ENCODE results near the gene PRSS53.

PRSS53 gene

DNA sequence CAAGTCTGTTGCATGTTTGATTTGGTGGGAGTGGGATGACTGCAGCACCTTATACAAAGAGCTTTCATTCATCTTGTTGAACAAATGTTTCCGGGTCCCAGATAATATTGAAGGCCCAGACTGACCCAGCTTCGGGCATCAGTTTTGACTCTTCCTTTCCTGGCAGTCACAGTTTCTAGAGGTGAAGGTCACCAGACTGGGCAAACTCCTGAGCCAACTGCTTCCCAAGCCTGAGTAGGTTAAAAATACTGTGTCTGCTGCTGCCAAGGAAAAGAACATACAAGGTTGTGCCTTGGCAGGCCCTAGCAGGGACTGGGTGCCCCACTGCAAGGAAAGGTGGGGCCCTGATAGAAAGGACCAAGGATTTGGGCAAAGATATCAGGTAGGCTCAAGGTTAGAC, 24.0 kb upstream of the PRSS53 start:
- DNase-seq = no peak
- Histone ChIP-seq H3K36me3 (replicated peaks) (peaks cover 31% of the 10 kb centered on the region), H3K4me3 (ENCODE audit: low read depth, low read length) (no peak overlapping the region), H3K27me3 (replicated peaks) (no peaks in the 10 kb centered on the region), H3K27ac (no peak overlapping the region)
- no peak for TF ChIP-seq CTCF (IDR thresholded peaks at IDR 0.05; ENCODE audit: low read depth, low read length, missing control alignments)
- in situ Hi-C loops (cut with HindIII; ENCODE audit: low pct_ligation_motif_present, low sequenced_read_pairs) = no loop called here

GRCh38 chr16:31111881-31112466, 23.2 kb upstream of the PRSS53 start:
- in situ Hi-C loops (cut with HindIII; ENCODE audit: low pct_ligation_motif_present, low sequenced_read_pairs) = no loop called here
- Histone ChIP-seq H3K27ac (no peak overlapping the region), H3K27me3 (replicated peaks) (no peaks in the 10 kb centered on the region), H3K4me3 (ENCODE audit: low read depth, low read length) (no peak overlapping the region), H3K36me3 (replicated peaks) (peaks cover 31% of the 10 kb centered on the region)
- no peak for TF ChIP-seq CTCF (IDR thresholded peaks at IDR 0.05; ENCODE audit: low read depth, low read length, missing control alignments)
- no peak for DNase-seq

DNA sequence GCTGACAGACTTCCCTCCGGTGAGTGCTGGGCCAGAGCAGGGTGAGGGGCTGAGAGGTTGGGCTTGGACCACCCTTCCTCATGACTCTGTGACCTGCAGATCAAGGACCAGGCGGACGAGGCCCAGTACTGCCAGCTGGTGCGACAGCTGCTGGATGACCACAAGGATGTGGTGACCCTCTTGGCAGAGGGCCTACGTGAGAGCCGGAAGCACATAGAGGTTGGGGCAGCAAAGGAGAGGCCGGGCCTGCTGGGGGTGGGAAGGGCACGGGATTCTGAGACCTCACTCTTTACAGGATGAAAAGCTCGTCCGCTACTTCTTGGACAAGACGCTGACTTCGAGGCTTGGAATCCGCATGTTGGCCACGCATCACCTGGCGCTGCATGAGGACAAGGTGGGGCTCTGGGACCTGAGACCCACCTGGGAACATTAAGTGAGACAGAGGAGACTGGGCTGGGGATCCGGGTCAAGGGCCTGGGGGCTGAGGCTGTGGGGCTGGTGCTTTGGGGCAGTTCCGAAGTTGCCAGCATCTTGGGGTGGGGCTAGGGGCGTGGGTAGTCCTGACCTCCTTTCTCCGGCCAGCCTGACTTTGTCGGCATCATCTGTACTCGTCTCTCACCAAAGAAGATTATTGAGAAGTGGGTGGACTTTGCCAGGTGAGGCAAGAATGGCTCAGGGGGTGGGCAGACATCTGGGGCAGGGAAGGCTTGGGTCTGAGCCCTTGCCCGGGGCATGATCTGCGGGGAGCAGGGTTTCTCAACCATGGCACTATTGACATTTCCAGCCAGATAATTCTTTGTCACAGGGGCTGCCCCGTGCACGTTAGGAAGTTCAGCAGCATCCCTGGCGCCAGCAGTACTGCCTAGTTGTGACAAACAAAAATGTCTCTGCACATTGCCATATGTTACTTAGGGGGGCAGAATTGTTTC, 21.6 kb upstream of the PRSS53 start:
- in situ Hi-C loops (cut with HindIII; ENCODE audit: low pct_ligation_motif_present, low sequenced_read_pairs) = no loop called here
- Histone ChIP-seq H3K27me3 (replicated peaks) (no peaks in the 10 kb centered on the region), H3K27ac (no peak overlapping the region), H3K4me3 (ENCODE audit: low read depth, low read length) (no peak overlapping the region), H3K36me3 (replicated peaks) (peaks cover 31% of the 10 kb centered on the region)
- TF ChIP-seq CTCF (IDR thresholded peaks at IDR 0.05; ENCODE audit: low read depth, low read length, missing control alignments) = no peak
- no peak for DNase-seq

DNA sequence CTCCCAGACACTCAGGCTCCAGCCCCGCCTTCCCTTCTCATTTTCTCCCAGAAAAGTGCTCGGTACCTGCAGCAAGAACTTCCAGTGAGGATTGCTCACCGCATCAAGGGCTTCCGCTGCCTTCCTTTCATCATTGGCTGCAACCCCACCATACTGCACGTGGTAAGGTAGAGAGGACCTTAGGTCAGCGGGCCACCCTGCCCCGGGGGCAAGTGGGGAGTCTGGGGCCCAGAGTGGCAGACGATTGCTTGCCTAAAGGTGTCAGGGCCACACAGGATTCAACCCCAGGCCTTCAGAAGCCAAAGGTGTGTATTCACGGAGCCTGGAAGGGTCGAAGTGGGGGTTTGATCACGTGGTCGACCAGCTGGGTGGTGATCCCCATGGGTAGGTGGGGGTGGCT, 20.9 kb upstream of the PRSS53 start:
- in situ Hi-C loops (cut with HindIII; ENCODE audit: low pct_ligation_motif_present, low sequenced_read_pairs) = no loop called here
- TF ChIP-seq CTCF (IDR thresholded peaks at IDR 0.05; ENCODE audit: low read depth, low read length, missing control alignments) = no peak
- Histone ChIP-seq H3K4me3 (ENCODE audit: low read depth, low read length) (no peak overlapping the region), H3K36me3 (replicated peaks) (peaks cover 31% of the 10 kb centered on the region), H3K27me3 (replicated peaks) (no peaks in the 10 kb centered on the region), H3K27ac (no peak overlapping the region)
- no peak for DNase-seq

GRCh38 chr16:31108794-31109558, 20.2 kb upstream of the PRSS53 start:
- DNase-seq = no peak
- Histone ChIP-seq H3K27ac (peak overlapping the region; percentile 60), H3K4me3 (ENCODE audit: low read depth, low read length) (peak overlapping the region; percentile 85), H3K27me3 (replicated peaks) (no peaks in the 10 kb centered on the region), H3K36me3 (replicated peaks) (peaks cover 31% of the 10 kb centered on the region)
- in situ Hi-C loops (cut with HindIII; ENCODE audit: low pct_ligation_motif_present, low sequenced_read_pairs) = no loop called here
- TF ChIP-seq CTCF (IDR thresholded peaks at IDR 0.05; ENCODE audit: low read depth, low read length, missing control alignments) = no peak
